IMR-90 (cell line): Measurements from ENCODE around the gene ING5.

ENCODE experiments used
- BHLHE40 ChIP-seq: fragments of 150-350 bp; IDR thresholded peaks from 2 replicates; pipeline ENCODE4 v1.6.1; 2016; ENCODE audit warnings: mild to moderate bottlenecking, low read depth, low read length
- CEBPB ChIP-seq: IDR thresholded peaks from 2 replicates; pipeline ENCODE4 v1.6.1; 2012; ENCODE audit warnings: low read depth, low read length, improper control_type of control experiment
- CHD1 ChIP-seq: IDR thresholded peaks from 2 replicates; pipeline ENCODE4 v1.6.1; 2012; ENCODE audit warnings: low read depth, low read length, improper control_type of control experiment
- MAFK ChIP-seq: IDR thresholded peaks from 2 replicates; pipeline ENCODE4 v1.6.1; 2012; ENCODE audit warnings: low read depth, low read length, improper control_type of control experiment
- MXI1 ChIP-seq: IDR thresholded peaks from 2 replicates; pipeline ENCODE4 v1.6.1; 2012; ENCODE audit warnings: low read depth, mild to moderate bottlenecking, low read length, moderate library complexity, borderline replicate concordance
- NFE2L2 ChIP-seq: fragments of 150-350 bp; IDR thresholded peaks from 2 replicates; pipeline ENCODE4 v1.6.1; 2016; ENCODE audit warnings: low read depth, mild to moderate bottlenecking, low read length
- POLR2A ChIP-seq: IDR thresholded peaks from 2 replicates; pipeline ENCODE4 v1.6.1; 2012; ENCODE audit warnings: mild to moderate bottlenecking, low read depth, low read length
- RAD21 ChIP-seq: IDR thresholded peaks from 2 replicates; pipeline ENCODE4 v1.6.1; 2012; ENCODE audit warnings: low read length, improper control_type of control experiment
- RCOR1 ChIP-seq: IDR thresholded peaks from 2 replicates; pipeline ENCODE4 v1.6.1; 2012; ENCODE audit warnings: mild to moderate bottlenecking, low read length, improper control_type of control experiment; ENCODE audit not compliant: insufficient replicate concordance
- RFX5 ChIP-seq: IDR thresholded peaks from 2 replicates; pipeline ENCODE4 v1.8.0; 2012; ENCODE audit warnings: low read depth, mild to moderate bottlenecking, low read length, moderate library complexity
- SMC3 ChIP-seq: fragments of 150-350 bp; IDR thresholded peaks from 2 replicates; pipeline ENCODE4 v1.6.1; 2016; ENCODE audit warnings: low read depth, mild to moderate bottlenecking, antibody characterized with exemption, low read length, moderate library complexity
- TF ChIP-seq, protein P1 (sequence below): conservative IDR thresholded peaks from 2 replicates; pipeline ENCODE4 v1.5.1; 2012; ENCODE audit warnings: mild to moderate bottlenecking, low read depth, low read length, improper control_type of control experiment
- TF ChIP-seq, protein P2 (sequence below): fragments of 150-350 bp; IDR thresholded peaks from 2 replicates; pipeline ENCODE4 v1.6.1; 2016; ENCODE audit warnings: low read depth, mild to moderate bottlenecking, low read length, moderate library complexity, borderline replicate concordance
- TF ChIP-seq, protein P3 (sequence below): fragments of 150-350 bp; IDR thresholded peaks from 2 replicates; pipeline ENCODE4 v1.6.1; 2017; ENCODE audit warnings: mild to moderate bottlenecking, antibody characterized with exemption, low read length, low read depth

DNA sequence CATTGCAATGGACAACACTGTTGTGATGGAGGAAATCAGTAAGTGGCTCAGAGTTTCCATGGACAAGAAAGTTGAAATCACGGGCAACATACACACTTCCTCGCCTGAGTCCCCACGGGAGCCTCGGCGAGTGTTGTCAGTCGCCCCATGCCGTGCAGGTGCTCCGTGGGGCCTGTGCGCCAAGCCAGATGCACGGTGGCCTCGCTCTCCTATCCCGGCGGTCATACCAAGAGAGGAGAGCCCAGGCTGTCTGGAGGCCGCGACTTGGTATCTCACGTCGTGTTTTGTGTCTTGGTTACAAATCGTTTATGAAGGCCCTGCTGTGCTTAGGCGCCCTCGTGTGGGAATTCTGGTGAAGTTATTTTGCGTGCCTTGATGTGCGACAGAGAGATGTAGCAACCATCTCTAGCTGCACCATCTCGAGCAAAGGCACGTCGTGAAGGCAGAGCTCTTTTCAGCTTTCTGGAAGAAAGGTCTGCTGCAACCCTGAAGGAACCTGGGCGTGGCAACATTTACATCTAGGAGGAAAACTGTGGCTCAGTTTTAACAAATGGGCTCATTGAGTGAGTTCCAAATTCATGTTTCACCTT is 42.6 kb upstream of the ING5 start:
- TF ChIP-seq, protein P1, sequence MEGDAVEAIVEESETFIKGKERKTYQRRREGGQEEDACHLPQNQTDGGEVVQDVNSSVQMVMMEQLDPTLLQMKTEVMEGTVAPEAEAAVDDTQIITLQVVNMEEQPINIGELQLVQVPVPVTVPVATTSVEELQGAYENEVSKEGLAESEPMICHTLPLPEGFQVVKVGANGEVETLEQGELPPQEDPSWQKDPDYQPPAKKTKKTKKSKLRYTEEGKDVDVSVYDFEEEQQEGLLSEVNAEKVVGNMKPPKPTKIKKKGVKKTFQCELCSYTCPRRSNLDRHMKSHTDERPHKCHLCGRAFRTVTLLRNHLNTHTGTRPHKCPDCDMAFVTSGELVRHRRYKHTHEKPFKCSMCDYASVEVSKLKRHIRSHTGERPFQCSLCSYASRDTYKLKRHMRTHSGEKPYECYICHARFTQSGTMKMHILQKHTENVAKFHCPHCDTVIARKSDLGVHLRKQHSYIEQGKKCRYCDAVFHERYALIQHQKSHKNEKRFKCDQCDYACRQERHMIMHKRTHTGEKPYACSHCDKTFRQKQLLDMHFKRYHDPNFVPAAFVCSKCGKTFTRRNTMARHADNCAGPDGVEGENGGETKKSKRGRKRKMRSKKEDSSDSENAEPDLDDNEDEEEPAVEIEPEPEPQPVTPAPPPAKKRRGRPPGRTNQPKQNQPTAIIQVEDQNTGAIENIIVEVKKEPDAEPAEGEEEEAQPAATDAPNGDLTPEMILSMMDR, result peak; percentile 77
- no peak for TF ChIP-seq POLR2A
- TF ChIP-seq, protein P2, sequence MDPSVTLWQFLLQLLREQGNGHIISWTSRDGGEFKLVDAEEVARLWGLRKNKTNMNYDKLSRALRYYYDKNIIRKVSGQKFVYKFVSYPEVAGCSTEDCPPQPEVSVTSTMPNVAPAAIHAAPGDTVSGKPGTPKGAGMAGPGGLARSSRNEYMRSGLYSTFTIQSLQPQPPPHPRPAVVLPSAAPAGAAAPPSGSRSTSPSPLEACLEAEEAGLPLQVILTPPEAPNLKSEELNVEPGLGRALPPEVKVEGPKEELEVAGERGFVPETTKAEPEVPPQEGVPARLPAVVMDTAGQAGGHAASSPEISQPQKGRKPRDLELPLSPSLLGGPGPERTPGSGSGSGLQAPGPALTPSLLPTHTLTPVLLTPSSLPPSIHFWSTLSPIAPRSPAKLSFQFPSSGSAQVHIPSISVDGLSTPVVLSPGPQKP, result no peak
- no peak for TF ChIP-seq BHLHE40
- TF ChIP-seq CHD1, result no peak
- no peak for TF ChIP-seq NFE2L2
- TF ChIP-seq RFX5, result no peak
- TF ChIP-seq, protein P3, sequence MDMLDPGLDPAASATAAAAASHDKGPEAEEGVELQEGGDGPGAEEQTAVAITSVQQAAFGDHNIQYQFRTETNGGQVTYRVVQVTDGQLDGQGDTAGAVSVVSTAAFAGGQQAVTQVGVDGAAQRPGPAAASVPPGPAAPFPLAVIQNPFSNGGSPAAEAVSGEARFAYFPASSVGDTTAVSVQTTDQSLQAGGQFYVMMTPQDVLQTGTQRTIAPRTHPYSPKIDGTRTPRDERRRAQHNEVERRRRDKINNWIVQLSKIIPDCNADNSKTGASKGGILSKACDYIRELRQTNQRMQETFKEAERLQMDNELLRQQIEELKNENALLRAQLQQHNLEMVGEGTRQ, result no peak
- peak; percentile 48; the same call in 1 of the 2 replicates for TF ChIP-seq MXI1
- peak; percentile 88 for TF ChIP-seq RAD21
- TF ChIP-seq SMC3, result peak; percentile 73
- TF ChIP-seq MAFK, result no peak
- peak; percentile 79 for TF ChIP-seq CEBPB
- TF ChIP-seq RCOR1, result no peak
